Measurements from ENCODE around the gene B3GALT4.

B3GALT4 gene

DNA sequence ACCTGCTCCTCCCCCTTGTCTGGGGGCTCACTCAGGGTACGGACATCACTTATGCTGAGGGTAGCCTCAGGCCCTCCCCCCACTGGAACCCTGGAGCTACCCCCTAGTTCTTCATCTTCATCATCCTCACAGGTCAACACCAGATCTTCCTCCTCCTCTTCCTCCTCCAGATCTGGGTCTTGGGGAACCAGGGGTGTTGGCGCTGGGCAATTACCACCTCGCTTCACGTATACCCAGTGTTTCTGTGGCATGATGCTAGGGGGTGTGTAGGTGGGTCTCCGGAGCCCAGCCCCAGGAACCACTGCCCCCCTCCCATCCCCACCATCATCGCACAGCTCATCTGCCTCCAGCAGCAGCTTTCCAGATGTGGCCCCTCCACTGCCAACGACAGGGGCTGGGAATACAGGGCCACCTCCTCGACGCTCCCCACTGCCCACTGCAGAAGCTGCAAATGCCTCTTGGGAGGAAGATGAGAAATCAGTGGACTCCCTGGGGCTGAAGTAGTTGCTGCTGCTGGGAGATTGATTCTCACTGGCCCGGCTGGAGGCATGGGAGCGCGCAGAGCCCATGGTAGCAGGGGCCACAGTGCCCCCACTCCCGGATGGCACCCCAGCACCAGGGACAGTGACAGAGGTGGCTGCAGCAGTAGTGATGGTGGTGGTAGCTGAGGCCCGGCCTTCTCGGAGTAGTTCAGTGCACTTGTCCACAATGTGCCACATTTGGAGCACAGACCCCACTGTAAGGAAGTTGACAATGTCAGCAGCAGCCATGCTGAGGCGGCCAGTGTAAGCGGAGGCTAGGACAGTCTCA, 39.1 kb downstream of the B3GALT4 start:
- no peak for DNase-seq

- DNase-seq = no peak
Measured at GRCh38 chr6:33316603-33317418, 39.9 kb downstream of the B3GALT4 start.

DNA sequence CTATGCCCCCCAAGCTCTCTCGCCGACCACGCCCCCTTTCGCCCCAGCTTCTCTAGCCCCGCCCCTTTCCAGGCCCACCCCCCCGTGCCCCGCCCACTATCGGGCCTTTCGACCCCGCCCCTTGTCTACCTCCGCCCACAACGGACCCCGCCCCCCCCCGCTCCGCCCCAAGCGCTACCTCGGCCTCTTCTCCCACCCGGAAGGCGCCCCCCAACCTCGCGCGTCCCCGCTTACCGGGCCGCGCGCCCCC, 40.4 kb downstream of the B3GALT4 start:
- DNase-seq = no peak

GRCh38 chr6:33317669-33318425, 40.9 kb downstream of the B3GALT4 start, which contains the start of gene ZBTB22:
TSS of gene ZBTB22 (minus strand) at chr6:33317744. CDS start at chr6:33316916, 828 bp downstream.
- peak; percentile 97 for DNase-seq

DNA sequence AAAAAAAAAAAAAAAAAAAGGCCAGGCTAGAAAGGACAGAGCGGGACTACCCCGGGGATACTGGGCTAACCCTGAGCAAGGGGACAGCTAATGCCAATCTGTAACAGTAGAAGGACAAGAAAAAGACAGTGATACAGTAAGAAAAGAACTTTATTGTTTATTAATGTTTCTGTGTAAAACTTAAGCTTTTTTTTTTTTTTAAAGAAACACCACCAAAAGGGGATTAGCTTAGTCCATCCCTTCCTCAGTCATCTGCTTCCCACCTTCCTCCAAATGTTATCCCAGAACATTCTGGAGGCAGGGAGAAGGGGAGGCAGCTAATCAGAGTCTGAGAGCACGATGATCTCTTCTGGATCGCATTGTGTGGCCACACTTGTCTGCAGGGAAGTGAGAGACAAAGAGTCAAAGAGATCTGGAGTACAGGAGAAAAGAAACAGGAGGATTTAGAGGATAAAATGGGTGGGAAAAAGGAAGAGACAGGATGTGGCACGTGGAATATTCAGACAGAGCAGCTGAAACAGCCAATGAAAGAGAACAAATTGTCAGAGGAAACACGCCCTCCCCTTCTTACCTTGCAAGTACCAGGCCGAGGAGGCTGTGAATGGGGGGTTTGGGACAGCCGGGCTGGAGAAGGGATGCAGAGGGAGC, 41.6 kb downstream of the B3GALT4 start:
- no peak for DNase-seq

GRCh38 chr6:33319939-33320314, 43.0 kb downstream of the B3GALT4 start:
- DNase-seq = no peak

DNA sequence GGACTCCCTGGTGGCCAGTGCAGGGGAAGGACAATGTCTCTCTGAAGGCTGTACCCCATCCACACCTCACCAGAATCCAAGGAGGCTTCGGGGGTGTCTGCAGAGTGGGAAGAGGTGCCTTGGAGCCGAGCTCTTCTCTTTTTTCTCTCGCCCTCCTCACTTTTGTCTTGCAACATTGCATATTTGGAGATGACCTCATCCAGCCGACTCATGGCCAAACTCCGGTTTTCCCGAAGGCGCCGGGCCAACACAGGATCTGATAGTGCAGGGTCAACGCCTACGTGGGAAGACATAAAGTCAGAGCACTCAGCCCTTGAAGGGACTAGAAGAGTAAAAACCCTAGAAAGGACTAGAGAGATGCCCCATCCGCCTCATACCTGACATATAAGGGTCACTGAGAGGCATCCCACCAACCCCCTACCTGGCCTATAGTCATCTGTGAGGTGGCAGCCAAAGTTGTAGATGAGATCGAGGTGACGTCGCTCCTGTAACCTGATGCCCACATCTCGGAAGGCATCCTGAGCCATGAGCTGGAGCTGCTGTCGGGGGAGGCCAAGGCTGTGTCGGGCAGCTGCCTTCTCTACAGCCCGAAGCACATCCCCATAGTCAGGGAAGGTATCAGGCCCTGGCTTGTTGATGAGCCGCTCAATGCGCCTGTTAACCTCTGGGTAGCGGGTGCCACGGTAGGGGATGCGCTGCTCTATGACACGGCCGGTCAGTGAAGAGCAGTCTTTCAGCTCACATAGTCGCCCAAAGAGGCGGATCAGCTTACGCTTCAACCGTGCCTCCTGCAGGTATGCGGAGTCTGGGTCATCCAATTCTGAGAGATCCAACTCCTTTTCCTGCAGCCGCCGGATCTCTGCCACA, 43.6 kb downstream of the B3GALT4 start:
- DNase-seq = no peak

- no peak for DNase-seq
Measured at GRCh38 chr6:33321227-33321626, 44.3 kb downstream of the B3GALT4 start.

DNA sequence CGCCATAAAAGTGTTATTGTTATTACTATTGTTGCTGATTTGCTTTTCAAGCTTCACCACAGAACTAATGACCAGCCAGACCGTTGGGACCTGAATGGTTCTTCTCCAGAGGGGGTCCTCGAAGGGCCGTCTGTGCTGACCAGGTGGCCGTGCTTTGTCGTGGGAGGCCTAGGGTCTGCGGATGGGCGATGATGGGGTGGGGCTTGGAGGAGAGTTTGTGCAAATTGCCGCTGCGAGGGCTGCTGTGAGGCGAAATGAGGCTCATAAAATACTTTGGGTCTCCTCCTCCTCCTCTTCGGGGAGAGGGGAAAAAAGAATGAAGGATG, 46.7 kb downstream of the B3GALT4 start:
- no peak for DNase-seq

GRCh38 chr6:33324125-33324524, 47.2 kb downstream of the B3GALT4 start:
- DNase-seq = no peak
